Activated CD4-positive, CD25-positive, alpha-beta regulatory T cell treated with anti-CD3 and anti-CD28 coated beads, Interleukin-2, amount 50 U/mL, for 16 hours (primary cell): Measurements from ENCODE around the gene COL11A2.
"Not testable (repeated sequence)": the region's sequence is repeated elsewhere in the genome, so short reads cannot be mapped to it uniquely, and the experiment has no call there.

Experiments
- DNase-seq: peaks from one replicate; pipeline ENCODE4 v3.0.0-alpha.2; 2020; ENCODE audit warnings: low read depth, low spot score

Gene COL11A2

DNA sequence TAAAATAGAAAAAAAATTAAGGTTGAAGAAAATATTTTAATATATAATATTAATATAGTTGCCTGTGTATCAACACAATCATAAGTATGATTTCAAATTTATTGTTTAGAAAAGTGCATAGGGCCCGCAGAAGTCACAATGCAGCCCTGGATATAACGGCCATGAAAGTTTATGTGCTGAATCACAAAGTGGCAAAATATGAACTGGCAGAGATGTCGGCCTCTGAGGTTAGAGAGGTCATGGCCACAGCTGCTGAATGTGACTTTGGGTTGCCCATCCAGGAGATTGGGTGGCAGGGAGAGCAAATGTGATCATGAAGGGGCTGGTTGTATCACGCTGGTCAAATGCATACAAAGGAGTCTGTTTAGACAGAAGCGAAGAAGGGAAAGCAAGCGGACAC, 35.7 kb downstream of the COL11A2 start:
- DNase-seq = no peak

DNA sequence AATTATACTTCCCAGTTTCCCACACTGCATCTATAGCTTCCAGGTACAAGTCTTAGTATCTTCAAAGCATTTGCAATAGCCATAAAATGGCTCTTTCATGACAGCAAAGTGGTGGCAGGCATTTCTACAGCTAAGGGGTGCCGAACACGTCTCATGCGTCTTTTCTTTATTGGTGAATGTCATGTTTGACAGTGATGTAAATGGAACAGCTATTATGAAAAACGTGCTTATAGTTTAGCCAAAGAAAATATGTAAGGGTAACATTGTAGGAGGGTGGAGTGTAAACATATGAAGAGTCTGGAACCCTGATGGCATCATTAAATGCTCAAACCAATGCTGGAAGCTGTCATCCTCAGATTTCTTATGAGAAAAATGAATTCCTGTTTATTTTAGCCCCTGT, 37.9 kb downstream of the COL11A2 start:
- DNase-seq = no peak

DNA sequence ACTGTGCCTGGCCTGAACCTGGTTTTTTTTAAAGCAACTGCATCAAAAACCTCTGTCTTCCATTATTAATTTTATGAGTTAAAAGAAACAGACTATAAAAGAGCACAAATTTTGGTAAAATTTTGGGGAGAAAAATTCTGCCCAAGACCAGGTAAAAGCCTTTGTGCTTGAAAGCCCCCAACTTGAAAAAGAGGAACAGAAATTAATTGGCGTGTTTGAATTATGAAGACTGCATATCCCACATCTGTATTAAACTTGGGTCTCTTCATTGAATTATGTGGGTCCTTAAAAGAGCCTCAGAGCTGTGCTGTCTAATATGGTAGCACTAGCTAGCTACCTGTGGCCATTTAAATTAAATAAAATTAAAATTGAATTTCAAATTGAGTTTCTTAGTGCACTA, 41.2 kb downstream of the COL11A2 start:
- no peak for DNase-seq

DNA sequence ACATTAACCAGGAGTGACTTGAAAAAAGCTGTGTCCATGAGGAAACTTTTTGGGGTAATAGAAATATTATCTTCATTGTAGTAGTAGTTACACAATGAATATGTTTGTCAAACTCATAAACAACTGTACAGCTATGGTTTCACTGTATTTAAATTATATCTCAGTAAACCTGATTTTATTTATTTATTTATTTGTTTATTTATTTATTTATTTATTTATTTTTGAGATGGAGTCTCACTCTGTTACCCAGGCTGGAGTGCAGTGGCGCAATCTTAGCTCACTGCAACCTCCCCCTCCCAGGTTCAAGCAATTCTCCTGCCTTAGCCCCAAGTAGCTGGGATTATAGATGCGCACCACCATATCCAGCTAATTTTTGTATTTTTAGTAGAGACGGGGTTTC, 41.7 kb downstream of the COL11A2 start:
- DNase-seq = not testable (repeated sequence)

DNA sequence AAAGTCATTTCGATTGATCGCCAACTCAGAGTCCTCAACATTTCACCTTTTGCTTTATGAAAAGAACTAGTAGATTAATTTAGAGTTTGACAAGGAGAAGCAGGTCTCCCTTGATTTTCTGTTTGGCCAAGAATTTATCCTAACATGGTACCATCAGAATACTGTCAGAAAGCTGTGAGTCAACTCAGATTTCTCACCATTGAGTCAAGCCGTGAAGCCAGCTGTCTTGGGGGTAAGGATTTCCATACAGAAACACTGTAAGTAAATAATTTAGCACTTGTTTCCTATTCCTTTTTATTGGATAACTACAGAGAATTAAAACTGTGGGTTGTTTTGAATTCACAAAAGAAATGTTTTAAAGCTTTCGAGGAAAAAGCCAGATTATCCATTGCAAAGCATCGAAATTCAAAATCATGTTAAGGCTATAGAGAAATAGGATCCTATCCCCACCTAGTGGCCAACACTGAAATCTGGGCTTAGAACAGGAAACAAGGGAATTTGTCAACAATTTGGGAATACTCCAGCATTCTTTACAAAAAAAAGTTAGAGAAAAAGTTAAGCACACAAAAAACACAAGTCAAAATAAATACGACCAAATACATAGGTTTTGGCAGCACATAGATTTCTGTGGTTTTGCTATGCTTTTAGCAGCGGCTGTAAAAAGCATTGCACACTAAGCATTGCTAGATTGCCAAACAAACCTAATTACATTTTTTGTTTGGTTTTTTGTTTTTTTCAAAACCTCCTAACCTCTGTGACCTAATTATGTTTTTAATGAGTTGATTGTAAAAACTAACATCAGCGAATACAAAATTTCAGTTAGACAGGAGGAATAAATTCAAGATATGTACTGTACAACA, 44.2 kb downstream of the COL11A2 start:
- DNase-seq = no peak

DNA sequence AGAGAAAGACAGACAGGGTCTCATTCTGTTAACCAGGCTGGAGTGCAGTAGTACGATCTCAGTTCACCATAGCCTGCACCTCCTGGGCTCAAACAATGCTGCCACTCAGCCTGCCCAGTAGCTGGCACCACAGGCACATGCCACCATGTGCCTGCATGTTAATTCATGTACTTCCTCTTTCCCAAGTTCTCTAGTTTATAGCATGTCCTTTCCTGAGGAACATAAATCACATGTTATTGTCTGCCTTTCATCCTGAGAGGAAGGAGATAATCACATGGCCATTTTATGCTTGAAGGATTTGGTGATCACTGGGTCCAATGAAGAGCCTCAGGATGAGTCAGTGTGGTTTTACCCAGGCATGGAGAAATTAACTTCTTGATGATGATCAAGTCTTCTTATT, 47.9 kb downstream of the COL11A2 start:
- no peak for DNase-seq

DNA sequence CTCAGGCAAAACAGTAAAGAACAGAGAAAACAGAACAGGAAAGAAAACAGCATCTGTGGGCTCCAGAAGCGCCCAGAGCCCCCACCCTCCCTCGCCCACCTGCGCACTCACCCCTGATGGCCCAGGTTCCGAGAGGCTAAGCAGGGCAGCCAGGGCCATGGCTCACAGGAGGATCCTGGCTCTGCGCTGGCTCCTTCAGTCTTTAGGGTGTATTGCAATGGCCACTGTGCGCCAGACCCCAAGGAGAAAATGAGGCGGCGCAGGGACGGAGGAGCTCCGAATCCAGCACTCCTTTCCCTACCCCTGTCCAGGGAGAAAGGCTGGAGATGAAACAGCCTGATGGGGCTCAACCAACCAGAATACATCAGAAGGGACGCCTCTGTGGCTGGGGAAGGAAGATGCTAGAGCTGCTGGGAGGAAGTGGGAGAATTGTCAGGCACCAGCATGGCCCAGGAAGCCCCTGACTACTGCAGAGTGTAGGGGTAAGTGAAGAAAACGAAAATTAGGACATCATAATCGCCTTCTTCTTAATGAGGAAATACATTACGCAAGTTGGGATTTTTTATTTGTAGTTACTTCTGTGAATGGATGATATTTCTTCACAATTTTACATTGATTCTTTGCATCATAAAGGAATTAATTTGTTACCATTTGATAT, 49.0 kb downstream of the COL11A2 start:
- no peak for DNase-seq

DNA sequence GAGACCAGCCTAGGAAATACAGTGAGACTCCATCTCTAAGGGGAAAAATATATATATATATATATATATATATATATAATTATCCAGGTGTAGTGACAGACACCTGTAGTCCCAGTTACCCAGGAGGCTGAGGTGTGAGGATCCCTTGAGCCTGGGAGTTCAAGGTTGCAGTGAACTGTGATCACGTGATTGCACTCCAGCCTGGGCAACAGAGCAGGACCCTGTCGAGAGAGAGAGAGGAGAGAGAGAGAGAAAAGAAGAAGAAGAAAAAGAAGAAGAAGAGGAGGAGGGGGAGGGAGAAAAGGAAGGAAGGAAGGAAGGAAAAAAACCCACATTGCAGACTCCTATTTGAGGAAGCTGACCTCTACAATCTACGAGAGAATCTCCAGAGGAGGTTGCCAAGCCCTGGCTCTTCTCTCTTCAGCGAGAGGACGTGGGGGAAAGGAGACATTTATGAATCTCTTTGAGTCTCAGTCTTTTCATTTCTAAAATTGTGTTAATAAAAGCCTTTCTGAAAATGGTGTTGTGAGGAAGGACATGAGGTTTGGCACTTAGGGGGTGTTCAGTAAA, 49.7 kb downstream of the COL11A2 start:
- no peak for DNase-seq

DNA sequence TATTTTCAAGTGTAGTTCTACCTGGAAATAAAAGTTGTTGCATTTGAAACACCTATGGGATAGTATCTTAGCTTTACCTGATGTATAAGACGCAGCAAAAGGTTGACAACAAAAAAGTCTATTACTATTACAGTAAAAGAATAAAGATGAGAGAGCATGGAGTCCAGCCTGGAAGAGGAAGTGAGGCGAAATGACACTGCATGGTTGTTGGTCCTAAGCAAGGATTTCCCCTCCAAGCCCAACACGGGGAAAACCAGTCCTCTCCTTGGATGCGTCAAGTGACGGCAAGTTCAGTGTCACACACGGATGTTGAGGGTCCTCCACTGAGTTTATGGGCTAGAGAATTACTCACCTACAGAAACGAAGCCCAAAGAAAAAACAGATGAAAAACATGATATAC, 51.7 kb downstream of the COL11A2 start:
- no peak for DNase-seq

DNA sequence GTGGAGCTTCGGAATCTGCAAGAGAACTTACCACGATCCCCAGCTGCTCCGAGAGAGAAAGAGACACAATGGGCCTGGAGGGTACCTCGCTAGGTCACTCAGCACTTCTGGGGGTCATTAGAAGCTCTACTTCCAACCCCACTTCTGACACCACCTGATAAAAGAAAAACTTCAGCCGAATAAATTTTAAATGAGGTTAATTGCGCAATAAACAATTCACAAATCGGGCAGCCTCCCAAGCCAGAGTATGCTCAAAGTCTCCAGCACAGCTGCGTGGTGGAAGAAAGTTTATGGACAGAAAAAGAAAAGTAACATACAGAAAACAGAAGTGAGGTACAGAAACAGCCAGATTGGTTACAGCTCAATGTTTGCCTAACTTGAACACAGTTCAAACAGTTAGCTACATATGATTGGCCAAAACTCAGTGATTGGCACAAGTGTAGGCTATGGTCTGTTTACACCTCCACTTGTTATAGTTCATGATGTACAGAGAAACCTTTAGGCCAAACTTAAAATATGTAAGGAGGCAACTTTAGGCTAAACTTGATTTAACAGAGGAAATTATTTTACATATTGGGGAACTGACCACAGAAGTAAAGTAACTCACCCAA, 52.6 kb downstream of the COL11A2 start:
- DNase-seq = no peak

DNA sequence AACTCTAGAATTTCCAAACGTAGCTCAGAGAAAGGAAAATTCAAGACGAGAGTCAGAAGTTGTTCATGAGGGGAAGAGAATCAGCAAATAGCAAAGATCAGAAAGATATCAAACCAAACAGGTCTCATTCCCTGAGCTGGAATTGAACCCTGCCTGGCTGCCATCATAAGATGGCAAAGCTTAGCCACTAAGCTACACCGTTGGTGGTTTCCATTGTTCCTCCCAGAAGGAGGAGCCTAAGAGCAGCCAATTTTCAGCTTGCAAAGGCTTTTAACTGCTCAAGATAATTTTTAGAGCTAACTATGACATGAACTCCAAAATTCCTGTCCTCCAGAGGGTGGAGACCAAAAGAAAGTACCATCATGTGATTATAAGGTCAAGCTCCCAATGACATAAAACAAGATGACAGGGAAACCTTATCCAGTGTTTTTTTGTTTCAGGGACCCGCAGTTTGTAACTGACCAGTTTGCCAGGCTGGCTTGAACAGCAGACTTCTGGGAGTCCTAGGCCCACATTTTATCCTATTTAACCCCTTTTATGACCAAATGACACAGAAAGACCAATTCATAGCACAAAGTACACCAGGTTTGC, 55.9 kb downstream of the COL11A2 start:
- no peak for DNase-seq

DNA sequence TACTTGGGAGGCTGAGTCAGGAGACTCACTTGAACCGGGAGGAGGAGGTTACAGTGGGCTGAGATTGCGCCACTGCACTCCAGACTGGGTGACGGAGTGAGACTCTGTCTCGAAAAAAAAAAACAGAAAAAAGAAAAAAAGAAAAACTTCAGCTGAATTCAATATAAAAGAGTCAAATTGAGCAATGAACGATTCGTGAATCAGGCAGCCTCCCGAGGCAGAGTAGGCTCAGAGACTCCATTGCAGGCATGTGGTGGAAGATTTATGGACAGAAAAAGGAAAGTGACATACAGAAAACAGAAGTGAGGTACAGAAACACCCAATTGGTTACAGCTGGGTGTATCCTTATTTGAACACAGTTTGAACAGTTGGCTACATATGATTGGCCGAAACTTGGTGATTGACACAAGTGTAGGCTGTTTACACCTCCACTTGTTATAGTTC, 60.2 kb downstream of the COL11A2 start:
- no peak for DNase-seq

DNA sequence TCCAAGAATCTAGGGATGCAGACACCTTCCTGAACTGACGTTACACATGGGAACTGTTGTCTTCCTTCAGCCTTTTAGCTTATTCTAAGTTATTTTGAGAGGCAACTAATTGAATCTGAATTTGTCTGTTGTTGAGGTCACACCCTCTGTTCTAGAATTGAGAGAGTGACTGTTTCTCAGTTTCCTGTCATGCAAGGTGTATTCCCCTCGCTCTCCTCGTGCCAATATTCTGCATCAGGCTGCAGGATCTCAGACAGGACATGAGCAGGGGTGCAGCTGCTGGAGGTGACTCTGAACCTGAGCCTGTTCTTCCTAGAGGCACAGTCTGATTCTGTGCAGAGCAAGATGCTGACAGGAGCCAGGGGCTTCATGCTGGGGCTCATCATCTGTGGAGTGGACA, 63.9 kb downstream of the COL11A2 start:
- DNase-seq = no peak

DNA sequence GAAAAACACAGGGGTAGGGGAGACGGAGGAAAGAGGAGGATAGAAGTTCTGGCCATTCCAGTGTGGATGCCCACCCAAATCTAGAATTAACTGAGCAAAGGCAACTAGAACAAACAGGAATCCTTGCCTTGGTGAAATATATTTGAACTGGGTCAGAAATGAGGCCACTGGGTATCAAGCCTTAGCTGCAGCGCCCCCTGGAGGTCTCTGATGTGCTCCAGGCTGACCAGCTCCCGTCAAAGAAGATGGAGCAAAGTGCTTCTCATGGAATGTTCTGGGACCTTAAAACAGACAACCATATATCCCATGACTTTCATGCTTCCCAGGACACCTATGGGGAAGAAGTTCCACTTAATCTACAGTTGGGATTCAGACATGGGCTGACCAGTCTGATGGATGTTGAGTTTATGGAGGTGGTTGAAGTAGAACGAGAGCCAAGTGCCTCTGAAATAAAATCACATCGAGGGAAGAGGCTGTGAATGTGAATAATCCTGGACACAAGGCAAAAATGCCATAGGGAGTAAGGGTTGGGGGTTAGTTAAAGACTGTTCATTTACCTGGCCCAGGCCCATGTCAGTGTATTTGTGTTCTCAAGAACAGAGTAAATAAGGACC, 66.1 kb downstream of the COL11A2 start:
- peak; percentile 8 for DNase-seq

DNA sequence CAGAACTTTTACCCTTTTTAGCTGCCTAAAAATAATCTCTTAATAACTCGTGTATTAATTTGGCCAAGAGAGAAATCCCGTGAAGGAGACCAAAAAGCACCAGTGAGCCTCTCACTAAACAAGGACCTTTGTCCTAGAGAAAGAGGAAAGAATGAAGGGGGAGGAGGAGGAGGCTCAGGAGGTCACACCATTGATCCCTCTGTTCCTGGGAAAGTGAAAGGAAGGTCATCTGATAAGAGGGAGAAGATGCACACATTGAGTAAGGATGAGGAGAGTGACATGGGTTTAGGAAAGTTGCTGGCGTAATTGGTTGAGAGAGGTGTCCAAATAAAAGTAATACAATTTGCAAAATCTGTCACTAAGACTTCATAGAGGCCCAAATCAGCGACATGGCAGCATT, 67.3 kb downstream of the COL11A2 start:
- DNase-seq = no peak

DNA sequence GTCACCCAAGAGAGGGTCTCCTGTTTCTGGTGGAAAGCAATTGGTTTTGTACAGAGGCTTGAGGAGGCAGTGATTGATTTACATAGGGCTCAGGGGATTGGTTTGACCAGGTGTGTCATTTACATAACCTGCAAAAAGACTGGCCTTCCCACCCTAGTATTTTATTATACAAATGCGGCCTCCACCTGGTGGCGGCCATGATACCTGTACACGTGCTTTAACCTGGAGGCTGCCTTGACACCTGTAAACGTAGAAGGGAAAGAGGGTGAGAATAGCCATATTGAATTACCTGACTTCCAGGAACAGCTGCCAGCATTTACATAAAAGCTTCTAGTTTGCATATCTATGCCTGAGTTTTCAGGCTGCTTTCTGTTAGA, 67.8 kb downstream of the COL11A2 start:
- DNase-seq = no peak

DNA sequence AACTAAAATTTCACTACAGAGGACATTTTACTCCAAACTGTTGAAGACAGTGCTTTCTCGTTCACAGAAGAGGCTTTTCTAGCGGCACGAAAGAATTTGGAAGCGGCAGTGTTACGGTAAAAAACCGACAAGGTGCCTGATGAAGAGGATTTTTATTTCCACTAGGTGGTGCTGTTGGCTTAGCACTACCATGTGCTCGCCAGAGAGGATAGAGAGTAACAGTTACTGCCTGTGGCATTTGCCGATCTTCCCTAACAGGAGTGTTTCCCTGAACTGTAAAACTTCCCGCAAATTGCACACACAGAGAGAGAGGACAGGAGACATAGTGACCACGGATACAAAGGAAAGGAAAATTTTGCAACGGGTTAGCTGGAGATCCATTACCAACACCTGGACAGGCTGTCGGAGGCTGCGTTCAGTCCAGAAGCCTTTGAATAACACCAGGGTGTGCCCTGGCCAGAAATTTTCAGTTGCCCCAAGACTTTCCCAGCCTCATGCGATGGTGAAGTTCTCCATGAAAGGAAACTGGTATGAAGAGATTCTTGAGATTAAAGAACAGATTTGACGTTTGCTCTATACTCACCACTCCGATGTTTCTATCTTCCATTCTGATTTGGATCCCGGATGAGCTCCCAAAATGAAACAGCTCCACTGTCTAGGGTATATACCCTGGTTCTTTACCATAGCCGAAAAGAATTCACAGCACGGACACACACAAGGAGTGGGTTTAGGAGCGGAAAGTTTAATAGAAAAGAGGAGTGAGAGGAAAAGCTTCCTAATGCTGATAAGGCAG, 68.3 kb downstream of the COL11A2 start:
- no peak for DNase-seq

DNA sequence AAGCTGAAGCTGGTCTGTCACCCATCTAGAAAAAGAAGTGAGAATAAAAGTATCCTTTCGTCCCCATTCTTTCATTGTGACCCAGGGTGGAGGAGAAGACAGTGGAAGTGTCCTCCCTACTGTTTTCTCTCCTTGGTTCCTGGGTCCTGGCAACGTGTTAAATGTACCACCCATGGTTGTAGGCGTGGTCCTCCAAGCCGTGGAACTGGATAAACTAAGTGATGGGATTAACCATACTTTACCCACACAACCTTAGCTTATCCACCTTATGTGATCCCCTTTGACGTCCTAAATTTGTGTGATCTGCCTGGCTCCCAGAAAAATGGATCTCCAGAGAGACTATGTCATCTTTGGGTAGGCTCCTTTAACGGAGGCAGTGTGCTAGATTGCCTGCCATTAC, 69.1 kb downstream of the COL11A2 start:
- no peak for DNase-seq

DNA sequence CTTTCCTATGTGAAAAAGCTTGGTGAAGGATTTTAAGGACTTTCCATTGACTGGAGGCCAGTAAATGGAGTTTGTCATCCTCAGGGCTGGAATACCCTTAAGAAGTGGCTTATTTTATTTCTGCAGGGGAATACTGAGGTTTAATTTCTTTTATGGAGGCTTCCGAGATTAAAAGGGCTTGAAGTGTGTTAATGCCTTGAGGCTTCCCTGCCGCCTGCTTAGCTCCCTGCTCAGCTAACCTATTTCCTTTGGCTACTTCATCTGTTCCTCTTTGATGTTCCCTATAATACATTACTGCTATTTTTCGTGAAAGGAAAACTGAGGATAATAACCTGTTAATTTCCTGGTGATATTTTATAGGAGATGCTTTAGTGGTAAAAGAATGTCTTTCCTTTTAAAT, 72.3 kb downstream of the COL11A2 start:
- DNase-seq = no peak

DNA sequence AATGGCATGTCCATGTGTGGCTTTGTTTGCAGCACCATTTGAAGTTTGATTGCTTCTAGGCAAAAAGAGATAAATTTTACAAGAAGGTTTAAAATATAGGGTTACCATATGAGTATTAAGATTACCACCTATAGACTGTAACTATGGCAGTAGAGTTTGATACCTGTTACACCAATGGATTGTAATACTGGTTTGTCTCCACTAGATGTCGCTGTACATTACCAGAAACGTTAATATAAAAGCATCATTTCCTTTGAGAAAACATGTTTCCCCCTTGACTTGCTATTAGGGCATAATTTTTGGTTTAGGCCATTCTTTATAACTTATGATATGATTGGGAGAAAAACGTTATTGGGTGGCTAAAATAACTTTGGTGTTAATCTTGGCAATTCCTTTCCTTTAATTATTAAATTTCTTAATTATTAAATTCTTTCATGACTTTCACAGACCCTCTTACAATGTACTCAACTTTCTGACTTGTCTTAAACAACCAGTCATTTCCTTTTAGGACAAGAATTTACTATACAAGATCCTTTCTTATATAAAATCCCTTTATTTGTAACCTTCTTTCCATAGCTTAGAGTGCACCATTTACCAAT, 73.6 kb downstream of the COL11A2 start:
- no peak for DNase-seq
